ENCODE measurements around the gene IFT43. TPM values are rescaled to one million over a fixed set of nuclear protein-coding genes. Genes with fewer than 3 reads are reported as not detected.

The IFT43 gene
- total RNA-seq, 1 experiment from 2014 or later: 17.5 TPM

DNA sequence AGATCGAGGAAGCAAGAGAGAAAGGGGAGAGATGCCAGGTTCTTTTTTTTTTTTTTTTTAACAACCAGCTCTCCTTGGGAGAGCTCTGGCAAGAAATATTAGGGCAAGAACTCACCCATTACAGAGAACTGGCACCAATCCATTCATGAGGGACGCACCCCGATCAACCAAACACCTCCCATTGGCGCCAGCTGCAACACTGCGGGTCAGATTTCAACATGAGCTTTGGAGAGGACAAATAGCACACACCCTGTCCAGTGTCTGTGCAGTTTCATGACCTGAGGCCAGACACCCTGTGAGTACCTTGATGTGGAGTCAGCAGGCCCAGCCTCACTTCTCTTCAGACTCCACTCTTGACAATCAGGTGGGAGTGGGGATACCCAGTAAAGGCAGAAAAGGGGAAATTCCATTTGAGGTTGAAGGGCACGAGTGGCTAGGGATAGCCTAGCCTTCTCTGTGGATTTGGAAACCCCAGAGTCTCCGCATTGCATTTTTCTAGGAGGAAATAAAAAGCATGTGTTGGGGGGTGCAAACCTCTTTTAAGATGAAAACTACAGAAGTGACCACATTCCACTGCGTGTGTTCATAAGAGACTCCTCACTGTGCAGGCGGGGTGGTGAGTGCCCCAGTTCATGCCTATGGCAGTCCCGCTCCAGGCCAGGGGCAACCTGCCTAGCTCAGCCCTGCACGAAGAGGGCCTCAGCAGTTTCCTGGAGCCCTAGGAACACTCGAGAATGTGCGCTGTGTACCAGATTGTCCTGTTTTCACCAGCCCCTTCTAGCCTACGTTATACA, 123.7 kb downstream of the IFT43 start:
- TF ChIP-seq, protein P1, sequence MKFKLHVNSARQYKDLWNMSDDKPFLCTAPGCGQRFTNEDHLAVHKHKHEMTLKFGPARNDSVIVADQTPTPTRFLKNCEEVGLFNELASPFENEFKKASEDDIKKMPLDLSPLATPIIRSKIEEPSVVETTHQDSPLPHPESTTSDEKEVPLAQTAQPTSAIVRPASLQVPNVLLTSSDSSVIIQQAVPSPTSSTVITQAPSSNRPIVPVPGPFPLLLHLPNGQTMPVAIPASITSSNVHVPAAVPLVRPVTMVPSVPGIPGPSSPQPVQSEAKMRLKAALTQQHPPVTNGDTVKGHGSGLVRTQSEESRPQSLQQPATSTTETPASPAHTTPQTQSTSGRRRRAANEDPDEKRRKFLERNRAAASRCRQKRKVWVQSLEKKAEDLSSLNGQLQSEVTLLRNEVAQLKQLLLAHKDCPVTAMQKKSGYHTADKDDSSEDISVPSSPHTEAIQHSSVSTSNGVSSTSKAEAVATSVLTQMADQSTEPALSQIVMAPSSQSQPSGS (CRISPR knock-in tag; IDR thresholded peaks at IDR 0.05; ENCODE audit: borderline replicate concordance, low read depth): no peak
- TF ChIP-seq ZNF121 (CRISPR knock-in tag; IDR thresholded peaks at IDR 0.05): no peak
- TF ChIP-seq, protein P2, sequence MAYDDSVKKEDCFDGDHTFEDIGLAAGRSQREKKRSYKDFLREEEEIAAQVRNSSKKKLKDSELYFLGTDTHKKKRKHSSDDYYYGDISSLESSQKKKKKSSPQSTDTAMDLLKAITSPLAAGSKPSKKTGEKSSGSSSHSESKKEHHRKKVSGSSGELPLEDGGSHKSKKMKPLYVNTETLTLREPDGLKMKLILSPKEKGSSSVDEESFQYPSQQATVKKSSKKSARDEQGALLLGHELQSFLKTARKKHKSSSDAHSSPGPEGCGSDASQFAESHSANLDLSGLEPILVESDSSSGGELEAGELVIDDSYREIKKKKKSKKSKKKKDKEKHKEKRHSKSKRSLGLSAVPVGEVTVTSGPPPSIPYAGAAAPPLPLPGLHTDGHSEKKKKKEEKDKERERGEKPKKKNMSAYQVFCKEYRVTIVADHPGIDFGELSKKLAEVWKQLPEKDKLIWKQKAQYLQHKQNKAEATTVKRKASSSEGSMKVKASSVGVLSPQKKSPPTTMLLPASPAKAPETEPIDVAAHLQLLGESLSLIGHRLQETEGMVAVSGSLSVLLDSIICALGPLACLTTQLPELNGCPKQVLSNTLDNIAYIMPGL (CRISPR knock-in tag; IDR thresholded peaks at IDR 0.05): no peak
- peaks cover 7% of the 10 kb centered on the region for H3K9me3 Mint-ChIP-seq
- H3K36me3 Mint-ChIP-seq: no peaks in the 10 kb centered on the region
- peaks cover 36% of the 10 kb centered on the region for H3K4me1 Mint-ChIP-seq
- DNase-seq (ENCODE audit: low spot score): no peak
- H3K27me3 Mint-ChIP-seq (ENCODE audit: low read depth): no peaks in the 10 kb centered on the region
- H3K27ac Mint-ChIP-seq: no peak overlapping the region
- H3K4me3 Mint-ChIP-seq: no peak overlapping the region
- POLR2A ChIA-PET: no interaction called here
- CTCF ChIA-PET: interaction anchor here (1.1 kb wide), 1 partner anchor 25 kb away, joined by 4 read pairs; no protein-coding TSS in a partner anchor
- ATAC-seq: no peak

DNA sequence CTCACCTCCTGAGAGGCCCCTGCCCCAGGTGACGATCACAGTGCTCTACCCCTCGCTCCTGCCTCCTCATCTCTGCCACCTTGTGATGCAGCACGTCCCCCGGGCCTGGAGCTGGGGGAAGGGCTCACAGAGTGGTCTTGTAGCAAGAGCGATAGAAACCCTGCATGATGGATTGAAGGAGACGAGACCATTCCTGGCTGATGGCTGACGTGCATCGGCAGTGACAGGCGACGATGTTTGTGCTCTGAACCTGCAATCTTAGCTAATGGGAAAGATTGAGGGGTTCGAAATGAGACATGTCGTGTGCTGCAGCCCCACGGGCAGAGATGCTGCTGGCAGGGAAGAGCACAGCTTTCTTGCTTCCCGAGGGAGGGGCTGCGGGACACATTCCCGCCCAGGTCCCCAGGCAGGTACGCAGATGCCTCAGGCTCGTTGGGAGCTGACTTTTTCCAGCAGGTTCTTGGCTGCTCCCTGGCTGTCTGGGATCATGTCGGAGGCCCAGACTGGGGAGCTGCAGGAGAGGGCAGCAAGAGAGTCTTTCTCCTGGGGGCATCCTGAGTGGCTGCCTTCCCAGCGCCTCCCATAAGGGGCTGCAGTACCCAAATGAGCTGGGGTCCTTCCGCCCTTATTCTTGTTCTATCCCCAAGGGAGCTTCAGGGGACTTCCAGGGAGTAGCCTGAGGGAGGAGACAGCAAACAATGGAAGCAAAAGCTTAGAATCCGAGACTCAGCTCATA, 127.5 kb downstream of the IFT43 start:
- H3K9me3 Mint-ChIP-seq: peaks cover 7% of the 10 kb centered on the region
- H3K4me3 Mint-ChIP-seq: peak overlapping the region; percentile 22
- H3K4me1 Mint-ChIP-seq: peaks cover 57% of the 10 kb centered on the region
- ATAC-seq (peak; percentile 56), DNase-seq (ENCODE audit: low spot score) (peak; percentile 53)
- H3K36me3 Mint-ChIP-seq: no peaks in the 10 kb centered on the region
- no peaks in the 10 kb centered on the region for H3K27me3 Mint-ChIP-seq (ENCODE audit: low read depth)
- ChIA-PET CTCF (interaction anchor here (0.7 to 3.0 kb wide), 16 partner anchors 8 to 404 kb away, joined by 3 to 19 read pairs (median 4); no protein-coding TSS in a partner anchor), POLR2A (no interaction called here)
- H3K27ac Mint-ChIP-seq: peak overlapping the region; percentile 81
- TF ChIP-seq RORB (CRISPR knock-in tag; IDR thresholded peaks at IDR 0.05) (no peak), MYBL2 (CRISPR knock-in tag; IDR thresholded peaks at IDR 0.05) (no peak), ZNF423 (CRISPR knock-in tag; IDR thresholded peaks at IDR 0.05) (no peak), ZNF121 (CRISPR knock-in tag; IDR thresholded peaks at IDR 0.05) (no peak), NR2C2 (CRISPR knock-in tag; IDR thresholded peaks at IDR 0.05) (no peak), JAZF1 (CRISPR knock-in tag; IDR thresholded peaks at IDR 0.05) (no peak), SMAD3 (CRISPR knock-in tag; IDR thresholded peaks at IDR 0.05; ENCODE audit: borderline replicate concordance) (0 out of 2 replicates have a peak, but pooled peaks have one; percentile 37), CREM (CRISPR knock-in tag; IDR thresholded peaks at IDR 0.05) (no peak), ELF4 (CRISPR knock-in tag; IDR thresholded peaks at IDR 0.05; ENCODE audit: low read depth) (no peak), ESRRA (CRISPR knock-in tag; IDR thresholded peaks at IDR 0.05; ENCODE audit: borderline replicate concordance) (no peak), TCF7 (CRISPR knock-in tag; IDR thresholded peaks at IDR 0.05; ENCODE audit: low read depth) (no peak), FOXK1 (CRISPR knock-in tag; IDR thresholded peaks at IDR 0.05) (no peak), ZNF138 (CRISPR knock-in tag; conservative IDR thresholded peaks at IDR 0.05) (0 out of 2 replicates have a peak, but pooled peaks have one; percentile 21), TEAD4 (CRISPR knock-in tag; IDR thresholded peaks at IDR 0.05) (no peak), PRRX2 (CRISPR knock-in tag; IDR thresholded peaks at IDR 0.05) (no peak)
- TF ChIP-seq, protein P1 (CRISPR knock-in tag; IDR thresholded peaks at IDR 0.05; ENCODE audit: borderline replicate concordance, low read depth): no peak
- TF ChIP-seq, protein P3, sequence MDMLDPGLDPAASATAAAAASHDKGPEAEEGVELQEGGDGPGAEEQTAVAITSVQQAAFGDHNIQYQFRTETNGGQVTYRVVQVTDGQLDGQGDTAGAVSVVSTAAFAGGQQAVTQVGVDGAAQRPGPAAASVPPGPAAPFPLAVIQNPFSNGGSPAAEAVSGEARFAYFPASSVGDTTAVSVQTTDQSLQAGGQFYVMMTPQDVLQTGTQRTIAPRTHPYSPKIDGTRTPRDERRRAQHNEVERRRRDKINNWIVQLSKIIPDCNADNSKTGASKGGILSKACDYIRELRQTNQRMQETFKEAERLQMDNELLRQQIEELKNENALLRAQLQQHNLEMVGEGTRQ (CRISPR knock-in tag; IDR thresholded peaks at IDR 0.05): no peak
- TF ChIP-seq, protein P4, sequence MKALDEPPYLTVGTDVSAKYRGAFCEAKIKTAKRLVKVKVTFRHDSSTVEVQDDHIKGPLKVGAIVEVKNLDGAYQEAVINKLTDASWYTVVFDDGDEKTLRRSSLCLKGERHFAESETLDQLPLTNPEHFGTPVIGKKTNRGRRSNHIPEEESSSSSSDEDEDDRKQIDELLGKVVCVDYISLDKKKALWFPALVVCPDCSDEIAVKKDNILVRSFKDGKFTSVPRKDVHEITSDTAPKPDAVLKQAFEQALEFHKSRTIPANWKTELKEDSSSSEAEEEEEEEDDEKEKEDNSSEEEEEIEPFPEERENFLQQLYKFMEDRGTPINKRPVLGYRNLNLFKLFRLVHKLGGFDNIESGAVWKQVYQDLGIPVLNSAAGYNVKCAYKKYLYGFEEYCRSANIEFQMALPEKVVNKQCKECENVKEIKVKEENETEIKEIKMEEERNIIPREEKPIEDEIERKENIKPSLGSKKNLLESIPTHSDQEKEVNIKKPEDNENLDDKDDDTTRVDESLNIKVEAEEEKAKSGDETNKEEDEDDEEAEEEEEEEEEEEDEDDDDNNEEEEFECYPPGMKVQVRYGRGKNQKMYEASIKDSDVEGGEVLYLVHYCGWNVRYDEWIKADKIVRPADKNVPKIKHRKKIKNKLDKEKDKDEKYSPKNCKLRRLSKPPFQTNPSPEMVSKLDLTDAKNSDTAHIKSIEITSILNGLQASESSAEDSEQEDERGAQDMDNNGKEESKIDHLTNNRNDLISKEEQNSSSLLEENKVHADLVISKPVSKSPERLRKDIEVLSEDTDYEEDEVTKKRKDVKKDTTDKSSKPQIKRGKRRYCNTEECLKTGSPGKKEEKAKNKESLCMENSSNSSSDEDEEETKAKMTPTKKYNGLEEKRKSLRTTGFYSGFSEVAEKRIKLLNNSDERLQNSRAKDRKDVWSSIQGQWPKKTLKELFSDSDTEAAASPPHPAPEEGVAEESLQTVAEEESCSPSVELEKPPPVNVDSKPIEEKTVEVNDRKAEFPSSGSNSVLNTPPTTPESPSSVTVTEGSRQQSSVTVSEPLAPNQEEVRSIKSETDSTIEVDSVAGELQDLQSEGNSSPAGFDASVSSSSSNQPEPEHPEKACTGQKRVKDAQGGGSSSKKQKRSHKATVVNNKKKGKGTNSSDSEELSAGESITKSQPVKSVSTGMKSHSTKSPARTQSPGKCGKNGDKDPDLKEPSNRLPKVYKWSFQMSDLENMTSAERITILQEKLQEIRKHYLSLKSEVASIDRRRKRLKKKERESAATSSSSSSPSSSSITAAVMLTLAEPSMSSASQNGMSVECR (CRISPR knock-in tag; IDR thresholded peaks at IDR 0.05; ENCODE audit: borderline replicate concordance): no peak
- TF ChIP-seq, protein P5, sequence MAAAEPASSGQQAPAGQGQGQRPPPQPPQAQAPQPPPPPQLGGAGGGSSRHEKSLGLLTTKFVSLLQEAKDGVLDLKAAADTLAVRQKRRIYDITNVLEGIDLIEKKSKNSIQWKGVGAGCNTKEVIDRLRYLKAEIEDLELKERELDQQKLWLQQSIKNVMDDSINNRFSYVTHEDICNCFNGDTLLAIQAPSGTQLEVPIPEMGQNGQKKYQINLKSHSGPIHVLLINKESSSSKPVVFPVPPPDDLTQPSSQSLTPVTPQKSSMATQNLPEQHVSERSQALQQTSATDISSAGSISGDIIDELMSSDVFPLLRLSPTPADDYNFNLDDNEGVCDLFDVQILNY (CRISPR knock-in tag; IDR thresholded peaks at IDR 0.05): 0 out of 2 replicates have a peak, but pooled peaks have one; percentile 24
- TF ChIP-seq, protein P6, sequence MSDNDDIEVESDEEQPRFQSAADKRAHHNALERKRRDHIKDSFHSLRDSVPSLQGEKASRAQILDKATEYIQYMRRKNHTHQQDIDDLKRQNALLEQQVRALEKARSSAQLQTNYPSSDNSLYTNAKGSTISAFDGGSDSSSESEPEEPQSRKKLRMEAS (CRISPR knock-in tag; IDR thresholded peaks at IDR 0.05): no peak
